ENCODE results near the gene FNDC3B. TPM values are rescaled to one million over a fixed set of nuclear protein-coding genes. Genes with fewer than 3 reads are reported as not detected.

Gene FNDC3B
- total RNA-seq, 1 donor from 2014 or later = 9.3 TPM

DNA sequence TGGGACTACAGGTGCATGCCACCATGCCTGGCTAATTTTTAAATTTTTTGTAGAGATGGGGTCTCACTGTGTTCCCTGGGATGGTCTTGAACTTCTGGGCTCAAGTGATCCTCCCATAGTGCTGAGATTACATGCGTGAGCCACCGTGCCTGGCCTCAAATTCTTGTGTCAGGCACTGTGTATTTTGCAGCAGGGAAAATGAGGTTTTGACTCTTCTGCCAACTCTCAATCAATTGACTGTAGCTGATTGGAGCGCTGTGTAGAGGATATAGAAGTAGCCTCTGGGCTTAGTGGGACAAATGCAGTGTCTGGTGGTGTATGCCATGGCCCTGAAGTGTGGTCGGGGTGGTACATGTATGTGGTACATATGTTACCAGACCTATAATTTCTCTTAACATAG, 152.3 kb downstream of the FNDC3B start:
- intact Hi-C loops (cut with micrococcal nuclease) = no loop called here
- TF ChIP-seq, protein P1, sequence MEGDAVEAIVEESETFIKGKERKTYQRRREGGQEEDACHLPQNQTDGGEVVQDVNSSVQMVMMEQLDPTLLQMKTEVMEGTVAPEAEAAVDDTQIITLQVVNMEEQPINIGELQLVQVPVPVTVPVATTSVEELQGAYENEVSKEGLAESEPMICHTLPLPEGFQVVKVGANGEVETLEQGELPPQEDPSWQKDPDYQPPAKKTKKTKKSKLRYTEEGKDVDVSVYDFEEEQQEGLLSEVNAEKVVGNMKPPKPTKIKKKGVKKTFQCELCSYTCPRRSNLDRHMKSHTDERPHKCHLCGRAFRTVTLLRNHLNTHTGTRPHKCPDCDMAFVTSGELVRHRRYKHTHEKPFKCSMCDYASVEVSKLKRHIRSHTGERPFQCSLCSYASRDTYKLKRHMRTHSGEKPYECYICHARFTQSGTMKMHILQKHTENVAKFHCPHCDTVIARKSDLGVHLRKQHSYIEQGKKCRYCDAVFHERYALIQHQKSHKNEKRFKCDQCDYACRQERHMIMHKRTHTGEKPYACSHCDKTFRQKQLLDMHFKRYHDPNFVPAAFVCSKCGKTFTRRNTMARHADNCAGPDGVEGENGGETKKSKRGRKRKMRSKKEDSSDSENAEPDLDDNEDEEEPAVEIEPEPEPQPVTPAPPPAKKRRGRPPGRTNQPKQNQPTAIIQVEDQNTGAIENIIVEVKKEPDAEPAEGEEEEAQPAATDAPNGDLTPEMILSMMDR (IDR thresholded peaks at IDR 0.05) = no peak
- H3K9me3 Mint-ChIP-seq = no peaks in the 10 kb centered on the region
- no peak overlapping the region for H3K27ac Mint-ChIP-seq
- CTCF ChIA-PET = no interaction called here
- DNase-seq (no peak), ATAC-seq (ENCODE audit: low read depth) (no peak)
- H3K27me3 Mint-ChIP-seq = no peaks in the 10 kb centered on the region
- H3K4me1 Mint-ChIP-seq = no peaks in the 10 kb centered on the region
- H3K4me3 Mint-ChIP-seq = no peak overlapping the region
- H3K36me3 Mint-ChIP-seq (ENCODE audit: low read depth) = no peaks in the 10 kb centered on the region
- POLR2A ChIA-PET = no interaction called here

DNA sequence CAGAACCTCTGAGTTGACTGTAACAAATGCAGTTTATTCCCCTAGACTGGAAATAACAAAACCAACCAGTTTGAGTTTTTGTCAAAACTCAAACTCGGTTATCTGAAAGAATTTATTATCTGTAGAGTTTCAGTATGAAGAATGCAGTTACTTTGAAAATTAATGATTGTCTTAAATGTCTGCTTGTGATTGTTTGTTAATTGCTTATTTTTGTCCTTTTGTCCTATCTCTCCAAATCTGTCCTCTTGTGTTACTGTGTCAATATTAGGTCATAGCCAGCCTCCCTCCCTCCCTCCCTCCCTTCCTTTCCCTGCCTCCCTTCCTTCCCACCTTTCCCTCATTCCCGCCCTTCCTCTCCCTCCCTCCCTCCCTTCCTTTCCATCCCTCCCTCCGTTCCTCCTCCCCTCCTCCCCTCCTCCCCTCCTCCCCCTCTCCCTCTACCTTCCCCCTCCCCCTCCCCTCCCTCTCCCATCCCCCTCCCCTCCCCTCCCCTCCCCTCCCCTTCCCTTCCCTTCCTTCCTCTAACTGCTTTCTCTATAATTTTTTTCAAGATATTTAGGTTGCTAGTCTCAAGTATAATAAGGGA, 153.5 kb downstream of the FNDC3B start:
- Mint-ChIP-seq H3K4me3 (no peak overlapping the region), H3K36me3 (ENCODE audit: low read depth) (no peaks in the 10 kb centered on the region), H3K4me1 (no peaks in the 10 kb centered on the region), H3K27me3 (no peaks in the 10 kb centered on the region), H3K9me3 (no peaks in the 10 kb centered on the region), H3K27ac (no peak overlapping the region)
- DNase-seq = no peak
- POLR2A ChIA-PET = no interaction called here
- TF ChIP-seq, protein P1 (IDR thresholded peaks at IDR 0.05) = no peak
- ATAC-seq (ENCODE audit: low read depth) = no peak
- intact Hi-C loops (cut with micrococcal nuclease) = no loop called here
- CTCF ChIA-PET = no interaction called here

DNA sequence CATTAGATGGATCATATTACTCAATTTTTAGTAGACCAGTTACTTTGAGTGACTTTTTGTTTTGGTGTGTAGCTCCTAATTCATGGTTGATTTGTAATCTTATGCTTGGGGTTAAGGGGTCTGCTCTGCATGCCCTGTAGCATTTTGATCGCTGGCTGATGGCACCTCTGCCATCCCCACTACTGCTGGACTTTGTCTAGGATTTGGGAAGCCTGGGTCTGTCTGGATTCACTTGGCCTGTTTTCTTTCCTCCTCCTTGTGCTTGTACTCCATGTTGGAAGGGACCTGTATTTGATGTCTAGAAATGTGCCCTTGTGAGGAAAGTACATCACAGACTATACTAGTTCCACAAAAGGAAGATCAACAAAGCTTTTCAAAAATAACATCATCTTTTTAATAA, 154.1 kb downstream of the FNDC3B start:
- no peaks in the 10 kb centered on the region for H3K9me3 Mint-ChIP-seq
- POLR2A ChIA-PET = no interaction called here
- H3K36me3 Mint-ChIP-seq (ENCODE audit: low read depth) = no peaks in the 10 kb centered on the region
- H3K4me1 Mint-ChIP-seq = no peaks in the 10 kb centered on the region
- no peaks in the 10 kb centered on the region for H3K27me3 Mint-ChIP-seq
- CTCF ChIA-PET = no interaction called here
- no peak overlapping the region for H3K4me3 Mint-ChIP-seq
- TF ChIP-seq, protein P1 (IDR thresholded peaks at IDR 0.05) = no peak
- intact Hi-C loops (cut with micrococcal nuclease) = no loop called here
- H3K27ac Mint-ChIP-seq = no peak overlapping the region
- DNase-seq (no peak), ATAC-seq (ENCODE audit: low read depth) (no peak)

DNA sequence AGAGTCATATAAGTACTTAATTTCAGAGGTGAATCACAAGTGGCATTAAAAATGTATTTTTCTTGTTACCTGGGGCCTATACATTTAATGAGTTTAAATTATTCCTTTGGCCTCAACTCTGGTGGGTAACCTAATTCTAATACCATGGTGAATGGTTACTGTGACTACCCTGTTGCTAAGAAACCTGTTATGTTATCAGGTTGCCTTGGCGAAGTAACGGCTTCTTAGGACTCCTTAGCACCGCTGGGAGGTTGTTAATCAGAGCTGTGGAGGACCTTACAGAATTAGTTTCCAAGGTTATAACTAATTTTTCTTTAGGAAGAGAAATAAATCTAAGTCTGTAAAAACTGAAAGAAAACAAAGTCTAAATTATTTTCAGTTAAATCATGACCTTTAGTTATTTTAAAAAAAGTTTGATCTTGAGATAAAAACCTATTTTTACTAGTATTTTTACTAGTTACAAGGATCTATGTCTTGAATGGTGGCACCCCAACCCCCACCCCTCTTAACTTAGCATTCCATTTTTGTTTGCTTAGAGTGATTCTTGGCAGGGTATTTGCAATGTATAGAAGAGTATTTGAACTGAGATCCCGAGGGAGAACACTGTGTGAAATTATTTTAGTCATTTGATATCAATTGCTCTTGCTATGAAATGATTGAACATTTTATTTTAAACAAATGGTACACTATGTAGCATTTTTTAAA, 155.5 kb downstream of the FNDC3B start:
- Mint-ChIP-seq H3K27ac (no peak overlapping the region), H3K4me3 (no peak overlapping the region), H3K4me1 (no peaks in the 10 kb centered on the region), H3K9me3 (no peaks in the 10 kb centered on the region), H3K27me3 (no peaks in the 10 kb centered on the region), H3K36me3 (ENCODE audit: low read depth) (no peaks in the 10 kb centered on the region)
- DNase-seq = no peak
- CTCF ChIA-PET = no interaction called here
- no peak for ATAC-seq (ENCODE audit: low read depth)
- intact Hi-C loops (cut with micrococcal nuclease) = no loop called here
- TF ChIP-seq, protein P1 (IDR thresholded peaks at IDR 0.05) = no peak
- POLR2A ChIA-PET = no interaction called here

DNA sequence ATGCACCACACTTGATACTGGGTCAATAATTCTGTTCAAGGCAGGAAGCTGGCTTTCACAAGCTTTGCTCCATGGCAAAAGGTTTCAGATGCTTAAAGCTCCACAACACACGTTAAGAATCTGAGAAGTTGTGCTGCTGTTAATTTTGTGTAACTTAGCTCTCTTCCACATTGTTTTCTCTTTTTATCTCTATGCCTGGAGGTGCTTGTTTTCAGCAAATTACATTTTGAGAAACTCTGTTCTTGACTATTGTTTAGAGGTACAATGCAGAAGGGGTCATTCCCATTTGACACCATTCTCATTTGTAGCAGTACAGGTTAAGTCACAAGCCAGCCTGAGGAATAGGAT, 156.0 kb downstream of the FNDC3B start:
- intact Hi-C loops (cut with micrococcal nuclease) = no loop called here
- H3K4me1 Mint-ChIP-seq = no peaks in the 10 kb centered on the region
- ATAC-seq (ENCODE audit: low read depth) (no peak), DNase-seq (no peak)
- no peaks in the 10 kb centered on the region for H3K9me3 Mint-ChIP-seq
- H3K36me3 Mint-ChIP-seq (ENCODE audit: low read depth) = no peaks in the 10 kb centered on the region
- CTCF ChIA-PET = no interaction called here
- H3K27me3 Mint-ChIP-seq = no peaks in the 10 kb centered on the region
- H3K27ac Mint-ChIP-seq = no peak overlapping the region
- POLR2A ChIA-PET = no interaction called here
- no peak overlapping the region for H3K4me3 Mint-ChIP-seq
- TF ChIP-seq, protein P1 (IDR thresholded peaks at IDR 0.05) = no peak
